A673 (cell line): ENCODE results near the gene FGF14.

Experiments used
- CTCF ChIP-seq: fragments of 300-800, 200-600 bp; sonication (generic); conservative IDR thresholded peaks from 2 replicates; pipeline ENCODE4 v1.5.1; 2017; ENCODE audit warnings: low read depth, mild to moderate bottlenecking, antibody characterized with exemption, low read length, moderate library complexity, mixed read lengths
- EZH2 ChIP-seq: fragments of 200-600 bp; sonication (generic); IDR thresholded peaks from 2 replicates; pipeline ENCODE4 v1.6.1; 2017; ENCODE audit warnings: borderline replicate concordance, low read depth, mild to moderate bottlenecking, mixed read lengths, antibody characterized with exemption, low read length; ENCODE audit not compliant: poor library complexity, severe bottlenecking

GRCh38 chr13:102176846-102177245 lies 225.0 kb downstream of the FGF14 start:
- no peak for TF ChIP-seq CTCF
- TF ChIP-seq EZH2, result no peak
